BJ (cell line): Measurements from ENCODE around the gene ULBP3. TPM values are rescaled to one million over a fixed set of nuclear protein-coding genes. Genes with fewer than 3 reads are reported as not detected.
A peak's percentile ranks its signal among the peaks of the same experiment; 100 is the strongest.
"Not testable (repeated sequence)": the region's sequence is repeated elsewhere in the genome, so short reads cannot be mapped to it uniquely, and the experiment has no call there.

Experiments used
- CTCF ChIA-PET: fragments of 350-600 bp; formaldehyde crosslinking; extraction: SDS; loops from one replicate; lab custom pipeline; 2021; ENCODE audit warnings: antibody characterized with exemption, inconsistent platforms; lab: Yijun Ruan, JAX
- POLR2A ChIA-PET: fragments of 300-600 bp; sonication (Branson Sonifier 250); formaldehyde crosslinking; extraction: SDS; loops from one replicate; lab custom pipeline; 2021; ENCODE audit warnings: antibody characterized with exemption; lab: Charles Lee
- DNase-seq: peaks from one replicate; pipeline ENCODE4 v3.0.0-alpha.2; 2011; ENCODE audit warnings: low read depth
- H3K27me3 ChIP-seq: 2 replicates; pipeline ENCODE4 v1.6.0; 2011; ENCODE audit warnings: low read length; ENCODE audit not compliant: control insufficient read depth, insufficient read depth
- H3K36me3 ChIP-seq: 2 replicates; pipeline ENCODE4 v1.5.1; 2011; ENCODE audit warnings: low read length; ENCODE audit not compliant: control insufficient read depth, insufficient read depth
- H3K4me3 ChIP-seq: 2 replicates; pipeline ENCODE4 v1.5.1; 2011; ENCODE audit warnings: low read depth, mild to moderate bottlenecking, control low read depth, low read length
- CTCF ChIP-seq: IDR thresholded peaks from 2 replicates; pipeline ENCODE4 v1.5.1; 2011; ENCODE audit warnings: low read depth, mild to moderate bottlenecking, control low read depth, inconsistent platforms, low read length, moderate library complexity; ENCODE audit not compliant: insufficient read depth
- polyA plus RNA-seq: library from polyadenylated mRNA; depleted of rRNA; stranded (reverse); fragments of >200 nt; gene quantifications from 2 replicates; pipeline ENCODE4 v1.2.3, GENCODE V29; 2011

The ULBP3 gene
- polyA plus RNA-seq, 1 experiment = 6.0 TPM

GRCh38 chr6:150026976-150027805, 41.7 kb downstream of the ULBP3 start:
- ChIA-PET CTCF (interaction anchor here (1.6 kb wide), 1 partner anchor 10 kb away, joined by 4 read pairs; no protein-coding TSS in a partner anchor), POLR2A (no interaction called here)
- no peak for TF ChIP-seq CTCF
- Histone ChIP-seq H3K4me3 (no peak overlapping the region), H3K27me3 (peaks cover 24% of the 10 kb centered on the region), H3K36me3 (no peaks in the 10 kb centered on the region)
- DNase-seq = no peak

- H3K36me3 ChIP-seq = no peaks in the 10 kb centered on the region
- peaks cover 22% of the 10 kb centered on the region for H3K27me3 ChIP-seq
- ChIA-PET POLR2A (no interaction called here), CTCF (interaction anchor here (1.3 kb wide), 1 partner anchor 9 kb away, joined by 5 read pairs; no protein-coding TSS in a partner anchor)
- peak; percentile 39 for DNase-seq
- TF ChIP-seq CTCF = no peak
- H3K4me3 ChIP-seq = peak within 1 kb of the TSS; percentile 1; the same call in 1 of the 2 replicates
Measured at GRCh38 chr6:150025201-150025917, 43.6 kb downstream of the ULBP3 start, which contains the start of gene RAET1L. TSS of gene RAET1L (minus strand) at chr6:150025532. CDS start at chr6:150025471, 61 bp downstream.

- no peak for DNase-seq
- TF ChIP-seq CTCF = no peak
- ChIA-PET POLR2A (no interaction called here), CTCF (interaction anchor here (1.3 kb wide), 1 partner anchor 8 kb away, joined by 5 read pairs; no protein-coding TSS in a partner anchor)
- peaks cover 20% of the 10 kb centered on the region for H3K27me3 ChIP-seq
- no peaks in the 10 kb centered on the region for H3K36me3 ChIP-seq
- no peak overlapping the region for H3K4me3 ChIP-seq
Measured at GRCh38 chr6:150024646-150025155, 44.2 kb downstream of the ULBP3 start.

- DNase-seq, H3K4me3 ChIP-seq, CTCF ChIA-PET, H3K36me3 ChIP-seq, POLR2A ChIA-PET: not testable (repeated sequence)
- peaks cover 23% of the 10 kb centered on the region for H3K27me3 ChIP-seq
Measured at GRCh38 chr6:150024021-150024420, 44.9 kb downstream of the ULBP3 start.

- POLR2A ChIA-PET, CTCF ChIA-PET, DNase-seq, H3K36me3 ChIP-seq, H3K4me3 ChIP-seq: not testable (repeated sequence)
- peaks cover 15% of the 10 kb centered on the region for H3K27me3 ChIP-seq
Measured at GRCh38 chr6:150021870-150022269, 47.1 kb downstream of the ULBP3 start.
